CD4-positive, alpha-beta T cell treated with Interleukin-15 for 4 hours (primary cell): ENCODE results near the gene PRKAR1B.
"Not testable (repeated sequence)": the region's sequence is repeated elsewhere in the genome, so short reads cannot be mapped to it uniquely, and the experiment has no call there.

ENCODE experiments used
- DNase-seq: peaks from one replicate; pipeline ENCODE4 v3.0.0-alpha.2; 2020; ENCODE audit warnings: low spot score

PRKAR1B gene

DNA sequence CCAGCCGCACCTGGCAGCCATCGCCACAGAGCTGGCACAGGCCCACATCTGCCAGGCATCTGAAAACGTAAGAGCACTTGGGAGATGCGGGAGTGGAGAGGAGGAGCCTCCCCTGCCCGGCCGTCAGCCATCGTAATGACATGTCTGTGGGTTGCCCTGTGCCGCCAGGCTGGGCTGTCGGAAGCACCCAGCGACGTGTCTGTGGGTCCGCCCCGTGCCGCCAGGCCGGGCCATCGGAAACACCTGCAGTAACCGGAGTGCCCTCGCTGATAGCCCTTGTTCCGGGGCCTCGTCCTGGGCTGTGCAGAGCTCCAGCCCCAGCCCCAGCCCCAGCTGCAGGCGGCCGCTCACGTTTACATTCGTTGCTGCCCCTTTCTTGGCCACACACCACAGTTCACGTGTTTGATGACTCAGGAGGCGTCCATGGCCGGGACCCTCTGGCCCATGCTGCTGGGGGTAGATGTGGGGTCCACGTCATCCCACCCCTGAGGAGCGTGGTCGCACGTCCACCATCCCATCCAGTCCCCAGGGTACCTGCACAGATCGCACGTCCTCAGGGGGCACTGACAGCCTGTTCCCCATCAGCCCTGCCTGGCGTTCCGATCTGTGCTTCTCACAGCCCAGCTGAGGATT lies 30.0 kb upstream of the PRKAR1B start:
- no peak for DNase-seq

DNA sequence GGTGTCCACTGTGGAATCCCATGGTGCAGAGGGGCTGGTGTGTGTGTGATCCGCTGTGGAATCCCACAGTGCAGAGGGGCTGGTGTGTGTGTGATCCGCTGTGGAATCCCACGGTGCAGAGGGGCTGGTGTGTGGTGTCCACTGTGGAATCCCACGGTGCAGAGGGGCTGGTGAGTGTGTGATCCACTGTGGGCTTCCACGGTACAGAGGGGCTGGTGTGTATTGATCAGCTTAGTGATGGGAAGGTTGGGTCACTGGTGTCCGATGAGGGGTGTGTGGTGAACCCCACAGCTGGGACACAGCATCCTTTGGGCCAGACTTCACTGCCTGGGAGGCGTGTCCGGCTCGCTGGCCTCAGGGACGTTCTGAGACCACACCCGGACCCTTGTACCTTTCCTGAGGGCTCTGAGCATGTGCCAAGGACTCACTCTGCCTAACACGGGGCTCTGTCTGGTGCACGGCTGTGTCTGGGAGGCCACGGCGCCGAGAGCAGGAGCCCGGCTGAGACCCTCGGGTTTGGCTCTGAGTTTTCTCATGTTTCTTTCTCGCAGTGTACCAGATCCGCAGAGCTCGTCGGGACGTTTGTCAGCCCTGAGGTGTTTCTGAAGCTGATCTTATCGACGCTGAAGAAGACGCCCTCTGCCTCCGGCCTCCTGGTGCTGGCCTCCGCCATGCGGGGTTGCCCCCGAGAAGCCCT lies 29.3 kb upstream of the PRKAR1B start:
- DNase-seq: no peak

DNA sequence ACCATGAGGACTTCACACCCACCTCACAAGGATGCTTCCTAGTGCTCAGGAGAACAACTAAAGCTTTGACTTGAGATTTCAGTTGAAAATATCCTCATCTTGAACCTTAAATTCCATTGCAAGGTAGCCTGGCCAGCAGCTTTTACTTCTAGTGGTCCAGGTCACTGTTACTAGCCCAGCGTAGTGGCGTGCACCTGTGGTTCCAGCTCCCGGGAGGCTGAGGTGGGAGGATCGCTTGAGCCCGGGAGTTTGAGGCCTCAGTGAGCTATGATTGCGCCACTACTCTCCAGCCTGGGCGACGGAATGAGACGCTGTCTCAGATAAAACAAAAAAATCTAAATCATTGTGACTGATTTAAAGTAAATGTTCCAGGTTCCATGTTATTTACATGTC lies 28.3 kb upstream of the PRKAR1B start:
- no peak for DNase-seq

DNA sequence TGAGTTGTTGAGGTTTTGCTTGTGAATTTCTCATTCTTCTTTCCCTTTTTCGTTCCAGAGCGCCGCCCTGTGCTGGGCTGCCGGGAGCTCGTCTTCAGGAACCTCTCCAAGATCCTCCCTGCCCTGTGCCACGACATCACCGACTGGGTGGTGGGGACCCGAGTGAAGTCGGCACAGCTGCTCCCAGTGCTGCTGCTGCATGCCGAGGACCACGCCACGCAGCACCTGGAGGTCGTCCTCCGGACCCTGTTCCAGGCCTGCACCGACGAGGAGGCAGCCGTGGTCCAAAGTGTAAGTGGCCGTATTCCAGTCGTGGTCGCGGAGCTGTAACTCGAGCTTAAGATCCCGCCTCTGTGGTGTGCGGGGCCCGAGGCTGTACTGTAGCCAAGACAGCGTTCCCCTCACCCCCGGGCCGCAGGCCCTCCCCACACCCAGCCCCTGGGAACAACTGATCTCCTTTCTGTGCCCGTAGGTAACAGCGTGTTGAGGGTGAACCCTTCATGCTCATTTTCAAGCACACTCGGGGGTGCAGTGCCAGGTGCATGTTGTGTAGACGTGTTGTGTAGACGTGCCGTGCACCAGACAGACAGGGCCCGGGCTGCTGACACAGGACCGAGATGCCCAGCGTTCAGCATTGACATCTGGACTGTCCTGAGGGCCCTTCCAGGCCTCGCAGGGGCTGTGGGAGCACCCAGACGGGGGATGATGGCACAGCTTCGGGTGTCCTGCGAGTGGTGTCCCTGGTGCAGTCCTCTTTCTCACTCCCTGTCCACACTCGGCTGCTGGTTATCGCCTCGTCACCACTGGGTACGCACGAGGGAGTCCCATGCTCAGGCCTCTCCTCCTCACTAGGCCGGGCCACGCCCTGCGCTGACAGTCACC lies 27.7 kb upstream of the PRKAR1B start:
- no peak for DNase-seq

DNA sequence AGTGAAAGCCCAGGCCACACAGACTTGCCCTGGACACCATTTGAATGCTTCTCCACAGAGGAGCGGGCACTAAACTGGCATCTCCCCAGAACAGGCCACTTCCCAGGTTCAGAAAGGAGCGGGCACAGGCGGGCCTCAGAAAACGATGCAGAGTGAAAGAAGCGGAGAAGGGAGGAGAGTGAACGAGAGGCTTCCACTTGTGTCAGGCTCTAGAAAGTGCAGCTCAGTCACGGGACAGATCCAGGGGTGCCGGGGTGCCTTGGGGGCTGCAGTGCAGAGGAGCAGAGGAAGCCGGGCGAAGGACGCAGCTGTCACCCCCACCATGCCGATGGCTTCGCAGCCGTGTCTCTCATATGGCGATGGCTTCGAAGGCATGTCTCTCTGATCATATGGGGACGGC lies 26.1 kb upstream of the PRKAR1B start:
- no peak for DNase-seq

DNA sequence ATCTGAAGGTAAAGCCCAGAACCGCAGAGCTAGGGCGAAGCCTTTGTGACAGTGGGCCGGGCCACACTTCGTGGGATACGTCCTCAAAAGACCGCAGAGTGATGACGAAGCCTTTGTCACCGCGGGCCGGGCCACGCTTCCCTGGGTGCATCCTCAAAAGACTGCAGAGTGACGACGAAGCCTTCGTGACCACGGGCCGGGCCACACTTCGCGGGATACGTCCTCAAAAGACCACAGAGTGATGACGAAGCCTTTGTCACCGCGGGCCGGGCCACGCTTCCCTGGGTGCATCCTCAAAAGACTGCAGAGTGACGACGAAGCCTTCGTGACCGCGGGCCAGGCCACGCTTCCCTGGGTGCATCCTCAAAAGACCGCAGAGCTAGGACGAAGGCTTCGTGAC lies 25.2 kb upstream of the PRKAR1B start:
- DNase-seq: not testable (repeated sequence)

DNA sequence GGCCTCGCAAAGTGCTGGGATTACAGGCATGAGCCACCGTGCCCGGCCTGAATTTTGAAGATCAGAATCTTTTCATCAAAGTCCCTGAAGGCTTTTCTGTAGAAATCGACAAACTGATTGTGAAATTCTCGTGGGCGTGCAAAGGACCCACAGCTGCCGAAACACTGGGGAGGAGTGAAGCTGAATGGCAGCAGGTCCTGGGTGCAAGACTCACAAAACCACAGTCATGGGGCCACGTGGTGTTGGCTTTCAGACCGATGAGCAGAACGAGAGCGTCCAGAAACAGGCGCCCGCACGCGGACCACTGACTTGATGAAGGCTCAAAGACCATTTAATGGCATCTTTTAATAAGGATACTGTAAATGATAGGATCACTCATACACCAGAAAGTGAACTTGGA lies 24.7 kb upstream of the PRKAR1B start:
- DNase-seq: no peak

DNA sequence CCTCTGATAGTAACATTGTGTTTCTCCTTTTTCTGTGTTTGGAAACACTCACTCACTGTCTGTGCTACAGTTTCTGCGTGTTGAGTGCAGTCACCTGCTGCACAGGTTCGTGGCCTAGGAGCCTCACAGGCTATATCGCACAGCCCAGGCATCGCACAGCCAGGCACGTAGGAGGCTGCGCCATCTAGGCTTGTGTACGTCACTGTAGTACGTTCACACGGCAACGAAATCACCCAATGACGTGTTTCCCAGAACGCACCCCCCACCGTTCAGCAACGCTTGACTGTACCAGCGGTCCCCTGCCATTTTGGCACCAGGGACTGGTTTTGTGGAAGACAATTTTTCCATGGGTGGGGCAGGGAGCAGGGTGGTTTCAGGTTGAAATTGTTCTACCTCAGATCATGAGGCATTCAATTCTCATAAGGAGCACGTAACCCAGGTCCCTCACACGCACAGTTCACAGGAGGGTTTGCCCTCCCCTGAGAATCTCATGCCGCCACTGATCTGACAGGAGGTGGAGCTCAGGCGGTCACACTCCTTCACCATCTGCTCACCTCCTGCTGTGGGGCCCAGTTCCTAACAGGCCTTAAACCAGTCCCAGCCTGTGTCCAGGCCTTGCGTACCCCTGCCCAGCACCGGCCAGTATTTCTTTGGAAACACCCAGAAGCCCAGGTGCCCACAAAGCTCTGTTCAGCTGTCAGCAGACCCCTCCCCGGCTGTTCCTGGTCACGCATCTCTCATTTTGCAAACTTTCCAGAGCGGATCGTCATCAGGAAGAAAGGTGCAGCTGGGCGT lies 23.2 kb upstream of the PRKAR1B start:
- no peak for DNase-seq

DNA sequence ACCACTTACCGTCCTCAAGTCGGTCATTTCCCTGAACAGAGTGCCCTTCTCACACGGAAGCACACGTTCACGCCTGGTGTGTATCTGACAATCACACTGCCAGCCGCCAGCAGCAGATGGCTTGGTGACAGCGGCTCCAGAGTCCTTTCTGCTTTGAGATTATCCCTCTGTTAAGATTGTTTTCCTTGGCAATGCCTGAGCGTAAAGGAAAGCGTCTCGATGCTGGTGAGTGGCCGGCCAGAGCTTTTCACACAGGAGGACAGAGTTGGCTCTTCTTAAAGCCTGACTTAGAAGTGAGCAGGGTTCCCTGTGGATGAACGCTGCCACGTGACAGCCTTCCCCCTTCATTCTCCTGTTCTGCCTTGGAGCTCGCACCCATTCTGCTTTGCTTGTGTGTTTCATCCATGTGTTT lies 22.1 kb upstream of the PRKAR1B start:
- no peak for DNase-seq

DNA sequence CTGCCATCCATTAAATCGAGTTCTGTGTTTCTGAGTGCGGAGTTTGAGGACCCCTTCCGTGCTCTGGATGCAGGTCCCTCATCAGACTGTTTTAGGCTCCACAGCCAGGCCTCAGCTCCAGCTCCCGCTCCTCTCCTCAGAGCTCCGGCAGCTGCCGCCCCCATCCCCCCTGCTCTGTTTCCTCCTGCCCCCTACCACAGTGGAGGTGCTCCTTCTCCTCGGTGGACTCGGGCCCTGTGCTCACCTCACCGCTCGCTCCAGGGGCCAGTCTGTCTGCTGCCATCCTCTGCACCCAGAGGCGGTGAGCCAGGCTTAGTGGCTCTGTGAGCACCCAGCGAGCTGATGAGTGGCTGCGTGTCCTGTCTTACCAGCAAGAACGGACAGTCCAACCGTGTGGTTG lies 21.4 kb upstream of the PRKAR1B start:
- no peak for DNase-seq

DNA sequence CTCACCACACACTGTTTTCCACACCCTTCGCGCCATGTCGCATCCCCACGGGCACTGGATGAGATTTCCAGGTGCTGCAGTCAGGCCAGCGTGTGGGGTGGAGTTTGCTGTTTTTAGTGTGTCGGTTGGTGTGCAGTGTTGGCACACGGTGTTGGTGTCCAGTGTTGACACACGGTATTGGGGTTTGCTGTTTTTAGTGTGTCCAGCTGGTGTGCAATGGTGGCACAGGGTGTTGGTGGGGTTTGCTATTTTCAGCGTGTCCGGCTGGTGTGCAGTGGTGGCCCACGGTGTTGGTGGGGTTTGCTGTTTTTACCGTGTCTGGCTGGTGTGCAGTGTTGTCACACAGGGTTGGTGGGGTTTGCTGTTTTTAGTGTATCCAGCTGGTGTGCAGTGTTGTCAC lies 20.1 kb upstream of the PRKAR1B start:
- DNase-seq: no peak

DNA sequence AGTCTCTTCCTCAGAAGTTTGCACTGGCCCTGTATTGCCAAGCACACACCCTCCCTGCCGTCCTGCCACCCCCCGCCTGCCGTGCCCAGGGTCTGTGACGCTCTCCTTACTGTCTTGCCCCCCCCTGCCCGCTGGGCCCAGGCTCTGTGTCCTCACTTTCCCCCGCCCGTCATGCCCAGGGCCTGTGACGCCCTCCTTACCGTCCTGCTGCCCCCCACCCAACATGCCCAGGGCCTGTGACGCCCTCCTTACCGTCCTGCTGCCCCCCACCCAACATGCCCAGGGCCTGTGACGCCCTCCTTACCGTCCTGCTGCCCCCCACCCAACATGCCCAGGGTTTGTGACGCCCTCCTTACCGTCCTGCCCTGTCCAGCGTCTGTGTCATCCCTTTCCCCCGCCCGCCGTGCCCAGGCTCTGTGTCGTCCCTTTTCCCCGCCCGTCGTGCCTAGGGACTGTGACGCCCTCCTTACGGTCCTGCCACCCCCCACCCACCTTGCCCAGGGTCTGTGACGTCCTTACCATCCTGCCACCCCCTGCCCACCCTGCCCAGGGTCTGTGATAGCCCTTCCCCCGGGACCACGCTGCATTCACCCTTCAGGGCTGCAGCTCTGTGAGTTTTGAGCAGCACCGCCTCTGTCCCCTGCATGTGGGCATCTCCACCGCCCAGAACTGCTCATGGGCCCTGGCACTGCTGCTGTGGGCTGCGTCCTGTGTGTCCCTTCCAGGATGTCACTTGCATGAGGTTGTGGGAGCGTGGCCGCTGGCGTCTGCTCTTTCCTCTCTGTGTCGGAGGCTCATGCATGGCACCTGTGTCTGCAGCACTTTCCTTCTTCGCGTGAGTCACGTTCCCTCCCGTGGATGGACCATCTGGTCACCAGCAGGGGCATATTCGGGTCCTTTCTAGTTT lies 19.3 kb upstream of the PRKAR1B start:
- DNase-seq: no peak

DNA sequence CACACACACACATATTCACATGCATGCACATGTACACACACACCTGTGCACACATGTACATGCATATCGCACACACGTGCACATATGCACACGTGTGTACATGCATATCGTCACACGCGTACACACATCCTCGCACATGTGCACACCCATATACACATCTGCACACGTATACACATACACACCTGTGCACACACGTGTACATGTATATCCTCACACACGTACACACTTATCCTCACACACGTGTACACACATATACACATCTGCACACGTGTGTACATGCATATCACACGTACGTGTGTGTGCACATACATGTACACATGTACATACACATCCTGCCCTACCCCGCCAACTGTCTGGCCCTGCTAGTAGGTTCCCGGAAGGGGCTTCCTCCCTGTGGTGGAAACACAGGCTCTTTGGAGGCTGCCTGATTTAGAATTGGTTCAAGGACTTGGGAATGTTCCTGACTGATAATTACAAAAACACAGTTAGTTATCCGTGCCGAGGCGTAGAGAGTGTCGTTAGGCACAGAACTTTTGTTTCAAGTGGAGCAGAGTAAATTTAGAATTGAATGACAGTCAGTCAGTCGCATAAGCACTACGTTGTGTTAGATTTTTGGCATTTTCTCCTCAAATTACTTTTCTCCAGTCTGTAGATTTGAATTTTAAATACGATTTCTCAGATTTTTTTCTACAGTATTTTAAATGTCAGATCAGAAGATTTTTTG lies 18.5 kb upstream of the PRKAR1B start:
- no peak for DNase-seq

DNA sequence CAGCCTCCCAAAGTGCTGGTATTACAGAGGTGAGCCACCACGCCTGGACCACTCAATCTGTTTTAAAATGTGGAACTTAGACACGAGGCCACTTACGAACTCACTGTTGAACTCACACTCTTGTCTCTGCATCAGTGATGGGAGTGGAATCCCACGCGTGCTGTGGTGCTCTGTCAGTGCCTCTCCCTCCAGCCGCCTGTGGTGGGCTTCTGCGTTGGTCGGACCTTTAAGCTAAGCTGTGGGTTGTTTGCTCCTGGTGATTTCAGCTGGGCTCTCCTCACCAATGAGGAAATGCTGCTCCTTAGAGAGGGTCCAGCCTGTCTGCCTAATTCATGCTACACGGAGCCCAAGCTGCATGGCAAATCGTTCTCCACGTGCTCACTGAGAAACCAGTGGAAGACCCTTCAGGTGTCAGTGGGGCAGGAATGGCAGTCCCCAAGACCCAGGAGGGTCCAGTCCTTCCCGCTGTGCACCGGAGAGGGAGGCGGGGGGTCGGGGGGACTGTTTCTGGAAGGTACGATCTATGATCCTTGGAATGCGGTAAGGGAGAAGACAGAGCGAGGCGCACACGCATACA lies 17.9 kb upstream of the PRKAR1B start:
- DNase-seq: no peak

DNA sequence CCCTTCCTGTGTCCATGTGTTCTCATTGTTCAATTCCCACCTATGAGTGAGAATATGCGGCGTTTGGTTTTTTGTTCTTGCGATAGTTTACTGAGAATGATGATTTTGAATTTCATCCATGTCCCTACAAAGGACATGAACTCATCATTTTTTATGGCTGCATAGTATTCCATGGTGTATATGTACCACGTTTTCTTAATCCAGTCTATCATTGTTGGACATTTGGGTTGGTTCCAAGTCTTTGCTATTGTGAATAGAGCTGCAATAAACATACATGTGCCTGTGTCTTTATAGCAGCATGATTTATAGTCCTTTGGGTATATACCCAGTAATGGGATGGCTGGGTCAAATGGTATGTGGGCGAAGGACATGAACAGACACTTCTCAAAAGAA lies 17.0 kb upstream of the PRKAR1B start:
- not testable (repeated sequence) for DNase-seq

DNA sequence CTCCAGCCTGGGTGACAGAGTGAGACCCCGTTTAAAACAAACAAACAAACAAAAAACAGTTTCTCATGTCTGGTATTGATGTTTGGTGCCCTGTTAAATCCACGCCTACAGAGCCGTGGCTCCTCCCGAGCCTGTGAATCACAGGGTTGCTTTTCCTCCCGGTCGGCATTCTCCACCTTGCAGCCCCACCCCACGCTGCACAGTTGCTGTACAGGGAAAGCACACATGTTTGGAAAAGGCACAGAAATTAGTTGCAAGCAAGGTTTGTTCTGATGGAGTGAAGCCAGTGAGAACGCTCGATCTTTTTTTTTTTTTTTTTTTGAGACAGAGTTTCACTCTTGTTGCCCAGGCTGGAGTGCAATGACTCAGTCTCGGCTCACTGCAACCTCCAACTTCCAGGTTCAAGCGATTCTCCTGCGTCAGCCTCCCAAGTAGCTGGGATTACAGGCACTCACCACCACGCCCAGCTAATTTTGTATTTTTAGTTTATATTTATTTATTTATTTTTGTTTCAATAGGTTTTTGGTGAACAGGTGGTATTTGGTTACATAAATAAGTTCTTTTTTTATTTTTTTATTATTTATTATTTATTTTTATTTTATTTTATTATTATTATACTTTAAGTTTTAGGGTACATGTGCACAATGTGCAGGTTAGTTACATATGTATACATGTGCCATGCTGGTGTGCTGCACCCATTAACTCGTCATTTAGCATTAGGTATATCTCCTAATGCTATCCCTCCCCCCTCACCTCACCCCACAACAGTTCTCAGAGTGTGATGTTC lies 16.5 kb upstream of the PRKAR1B start:
- DNase-seq: not testable (repeated sequence)

DNA sequence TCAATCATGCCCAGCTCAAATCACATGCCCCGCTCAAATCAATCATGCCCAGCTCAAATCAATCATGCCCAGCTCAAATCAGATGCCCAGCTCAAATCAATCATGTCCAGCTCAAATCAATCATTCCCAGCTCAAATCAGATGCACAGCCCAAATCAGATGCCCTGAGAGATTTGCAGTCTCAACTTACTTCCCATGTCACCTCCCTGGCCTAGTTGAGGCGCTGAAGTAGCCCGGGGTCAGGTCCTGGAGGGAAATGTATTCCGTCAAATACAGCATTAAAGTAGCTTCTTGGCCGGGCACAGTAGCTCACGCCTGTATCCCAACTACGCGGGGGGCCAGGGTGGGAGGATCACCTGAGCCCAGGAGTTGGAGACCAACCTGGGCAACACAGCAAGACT lies 15.7 kb upstream of the PRKAR1B start:
- no peak for DNase-seq

DNA sequence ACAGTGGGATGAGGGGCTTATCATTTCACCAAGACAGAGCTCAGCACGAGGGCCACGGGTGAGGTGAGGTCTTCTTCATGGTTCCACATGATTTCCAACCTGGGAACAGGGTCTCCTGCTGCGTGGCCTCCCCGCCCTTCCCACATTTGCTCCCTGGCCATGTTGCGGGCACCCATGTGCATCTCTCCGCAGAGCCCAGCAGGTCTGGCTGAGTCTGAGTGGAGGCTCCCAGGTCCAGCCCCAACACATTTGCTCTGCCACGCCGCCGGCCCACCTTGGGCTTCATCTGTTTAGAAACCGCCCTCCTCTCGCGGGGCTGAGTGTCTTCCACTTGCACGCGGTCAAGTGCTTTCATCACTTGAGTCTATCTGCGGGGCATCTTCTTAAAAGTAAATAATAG lies 14.8 kb upstream of the PRKAR1B start:
- DNase-seq: no peak

DNA sequence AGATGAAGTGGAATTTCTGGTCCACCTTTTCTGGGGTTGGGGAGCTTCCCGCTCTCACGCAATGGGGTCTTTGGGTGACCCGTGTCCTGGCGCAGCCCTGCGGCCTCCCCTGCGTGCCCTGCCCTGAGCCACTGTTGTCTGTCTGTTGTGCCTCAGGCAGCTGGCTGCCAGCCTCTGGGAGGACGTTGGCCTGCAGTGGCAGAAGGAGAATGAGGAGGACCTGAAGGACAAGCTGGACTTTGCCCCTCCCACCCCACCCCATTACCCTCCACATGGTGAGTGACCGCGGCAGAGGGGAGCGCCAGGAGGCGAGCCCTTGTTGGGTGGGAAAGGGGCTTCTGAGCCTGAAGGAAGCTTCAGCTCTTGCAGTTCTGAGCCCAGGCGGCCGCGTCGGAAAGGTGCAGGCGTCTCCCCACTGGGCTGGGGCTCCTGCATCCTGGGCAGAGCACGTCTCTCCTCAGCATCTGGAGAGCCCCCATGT lies 14.2 kb upstream of the PRKAR1B start:
- DNase-seq: no peak
